Neural cell (in vitro differentiated cells): ENCODE results near the gene ECI1.

ENCODE experiments used
- EP300 ChIP-seq: fragments of 450-650 bp; conservative IDR thresholded peaks from 2 replicates; pipeline ENCODE4 v1.6.1; 2014; ENCODE audit warnings: antibody characterized with exemption, mild to moderate bottlenecking, moderate library complexity; ENCODE audit not compliant: poor library complexity, severe bottlenecking
- EZH2 ChIP-seq: fragments of 200-600, 300-800 bp; shearing (Covaris generic), sonication (generic); IDR thresholded peaks from 2 replicates; pipeline ENCODE4 v1.6.1; 2014; ENCODE audit warnings: antibody characterized with exemption, low read length, borderline replicate concordance, mild to moderate bottlenecking; ENCODE audit not compliant: insufficient read depth, poor library complexity, severe bottlenecking
- MXI1 ChIP-seq: fragments of 450-650 bp; conservative IDR thresholded peaks from 2 replicates; pipeline ENCODE4 v1.6.1; 2014; ENCODE audit warnings: antibody characterized with exemption, mild to moderate bottlenecking; ENCODE audit not compliant: poor library complexity, severe bottlenecking
- POLR2AphosphoS5 ChIP-seq: IDR thresholded peaks from 2 replicates; pipeline ENCODE4 v1.6.1; 2012
- RAD21 ChIP-seq: fragments of 450-650 bp; conservative IDR thresholded peaks from 2 replicates; pipeline ENCODE4 v1.6.1; 2014; ENCODE audit warnings: antibody characterized with exemption, mild to moderate bottlenecking, moderate library complexity
- SMC3 ChIP-seq: fragments of 450-650 bp; conservative IDR thresholded peaks from 2 replicates; pipeline ENCODE4 v1.6.1; 2014; ENCODE audit warnings: antibody characterized with exemption, mild to moderate bottlenecking, moderate library complexity; ENCODE audit not compliant: poor library complexity
- TAF1 ChIP-seq: IDR thresholded peaks from 2 replicates; pipeline ENCODE4 v1.6.1; 2012; ENCODE audit warnings: low read depth
- TF ChIP-seq, protein P1 (sequence below): fragments of 450-650 bp; IDR thresholded peaks from 2 replicates; pipeline ENCODE4 v1.5.1; 2014; ENCODE audit warnings: antibody characterized with exemption, mild to moderate bottlenecking, moderate library complexity; ENCODE audit not compliant: poor library complexity, severe bottlenecking
- TF ChIP-seq, protein P2 (sequence below): IDR thresholded peaks from 2 replicates; pipeline ENCODE4 v1.6.1; 2012; ENCODE audit warnings: borderline replicate concordance

DNA sequence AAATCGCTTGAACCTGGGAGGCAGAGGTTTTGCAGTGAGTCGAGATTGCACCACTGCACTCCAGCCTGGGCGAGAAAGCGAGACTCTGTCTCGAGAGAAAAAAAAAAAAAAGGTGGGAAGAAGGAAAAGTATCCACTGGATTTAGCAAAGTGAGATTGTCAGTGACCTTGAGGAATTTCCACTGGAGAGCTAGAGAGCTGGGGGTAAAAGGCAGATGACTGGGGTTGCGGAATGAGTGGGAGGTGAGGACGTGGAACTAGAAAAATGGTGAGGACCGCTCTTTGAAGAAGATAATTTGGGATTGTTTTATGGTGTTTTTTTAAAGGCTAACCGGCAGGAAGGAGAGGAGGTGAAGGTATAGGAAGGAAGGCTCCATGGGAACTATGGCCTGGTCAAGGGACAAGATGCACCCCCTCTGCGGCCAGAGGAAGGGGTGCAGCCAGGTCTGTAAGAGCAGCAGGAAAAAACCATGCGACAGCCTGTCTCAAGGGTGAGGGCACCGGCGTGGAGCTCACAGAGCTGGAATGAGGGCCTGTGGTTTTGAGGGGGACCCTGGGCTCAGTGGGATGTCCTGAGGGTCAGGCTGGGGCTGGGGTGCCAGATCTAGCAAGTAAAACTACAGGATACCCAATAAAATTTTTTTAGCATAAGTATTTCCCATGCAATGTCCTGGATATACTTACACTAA, 46.8 kb downstream of the ECI1 start:
- TF ChIP-seq, protein P1, sequence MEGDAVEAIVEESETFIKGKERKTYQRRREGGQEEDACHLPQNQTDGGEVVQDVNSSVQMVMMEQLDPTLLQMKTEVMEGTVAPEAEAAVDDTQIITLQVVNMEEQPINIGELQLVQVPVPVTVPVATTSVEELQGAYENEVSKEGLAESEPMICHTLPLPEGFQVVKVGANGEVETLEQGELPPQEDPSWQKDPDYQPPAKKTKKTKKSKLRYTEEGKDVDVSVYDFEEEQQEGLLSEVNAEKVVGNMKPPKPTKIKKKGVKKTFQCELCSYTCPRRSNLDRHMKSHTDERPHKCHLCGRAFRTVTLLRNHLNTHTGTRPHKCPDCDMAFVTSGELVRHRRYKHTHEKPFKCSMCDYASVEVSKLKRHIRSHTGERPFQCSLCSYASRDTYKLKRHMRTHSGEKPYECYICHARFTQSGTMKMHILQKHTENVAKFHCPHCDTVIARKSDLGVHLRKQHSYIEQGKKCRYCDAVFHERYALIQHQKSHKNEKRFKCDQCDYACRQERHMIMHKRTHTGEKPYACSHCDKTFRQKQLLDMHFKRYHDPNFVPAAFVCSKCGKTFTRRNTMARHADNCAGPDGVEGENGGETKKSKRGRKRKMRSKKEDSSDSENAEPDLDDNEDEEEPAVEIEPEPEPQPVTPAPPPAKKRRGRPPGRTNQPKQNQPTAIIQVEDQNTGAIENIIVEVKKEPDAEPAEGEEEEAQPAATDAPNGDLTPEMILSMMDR: no peak
- TF ChIP-seq POLR2AphosphoS5 (no peak), EZH2 (no peak), EP300 (no peak), TAF1 (no peak), SMC3 (no peak), RAD21 (no peak), MXI1 (no peak)
- TF ChIP-seq, protein P2, sequence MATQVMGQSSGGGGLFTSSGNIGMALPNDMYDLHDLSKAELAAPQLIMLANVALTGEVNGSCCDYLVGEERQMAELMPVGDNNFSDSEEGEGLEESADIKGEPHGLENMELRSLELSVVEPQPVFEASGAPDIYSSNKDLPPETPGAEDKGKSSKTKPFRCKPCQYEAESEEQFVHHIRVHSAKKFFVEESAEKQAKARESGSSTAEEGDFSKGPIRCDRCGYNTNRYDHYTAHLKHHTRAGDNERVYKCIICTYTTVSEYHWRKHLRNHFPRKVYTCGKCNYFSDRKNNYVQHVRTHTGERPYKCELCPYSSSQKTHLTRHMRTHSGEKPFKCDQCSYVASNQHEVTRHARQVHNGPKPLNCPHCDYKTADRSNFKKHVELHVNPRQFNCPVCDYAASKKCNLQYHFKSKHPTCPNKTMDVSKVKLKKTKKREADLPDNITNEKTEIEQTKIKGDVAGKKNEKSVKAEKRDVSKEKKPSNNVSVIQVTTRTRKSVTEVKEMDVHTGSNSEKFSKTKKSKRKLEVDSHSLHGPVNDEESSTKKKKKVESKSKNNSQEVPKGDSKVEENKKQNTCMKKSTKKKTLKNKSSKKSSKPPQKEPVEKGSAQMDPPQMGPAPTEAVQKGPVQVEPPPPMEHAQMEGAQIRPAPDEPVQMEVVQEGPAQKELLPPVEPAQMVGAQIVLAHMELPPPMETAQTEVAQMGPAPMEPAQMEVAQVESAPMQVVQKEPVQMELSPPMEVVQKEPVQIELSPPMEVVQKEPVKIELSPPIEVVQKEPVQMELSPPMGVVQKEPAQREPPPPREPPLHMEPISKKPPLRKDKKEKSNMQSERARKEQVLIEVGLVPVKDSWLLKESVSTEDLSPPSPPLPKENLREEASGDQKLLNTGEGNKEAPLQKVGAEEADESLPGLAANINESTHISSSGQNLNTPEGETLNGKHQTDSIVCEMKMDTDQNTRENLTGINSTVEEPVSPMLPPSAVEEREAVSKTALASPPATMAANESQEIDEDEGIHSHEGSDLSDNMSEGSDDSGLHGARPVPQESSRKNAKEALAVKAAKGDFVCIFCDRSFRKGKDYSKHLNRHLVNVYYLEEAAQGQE: no peak
